ENCODE results near the gene GNPAT.

The GNPAT gene

GRCh38 chr1:231233735-231234417, 7.1 kb upstream of the GNPAT start:
- Histone ChIP-seq H3K9me3 (ENCODE audit: control insufficient read depth, low read length) (no peaks in the 10 kb centered on the region), H3K4me3 (ENCODE audit: low read length) (no peak overlapping the region), H3K4me1 (ENCODE audit: control insufficient read depth, insufficient read depth, low read length) (peaks cover 25% of the 10 kb centered on the region), H3K27me3 (replicated peaks; ENCODE audit: control insufficient read depth, insufficient read depth, low read length) (no peaks in the 10 kb centered on the region), H3K36me3 (ENCODE audit: control insufficient read depth, insufficient read depth, low read length, severe bottlenecking) (peaks cover 31% of the 10 kb centered on the region), H3K9ac (ENCODE audit: low read length) (no peak overlapping the region)
- no peak for DNase-seq (ENCODE audit: low read depth)

- Histone ChIP-seq H3K4me1 (ENCODE audit: control insufficient read depth, insufficient read depth, low read length) (peaks cover 26% of the 10 kb centered on the region), H3K36me3 (ENCODE audit: control insufficient read depth, insufficient read depth, low read length, severe bottlenecking) (peaks cover 27% of the 10 kb centered on the region), H3K4me3 (ENCODE audit: low read length) (no peak overlapping the region), H3K27me3 (replicated peaks; ENCODE audit: control insufficient read depth, insufficient read depth, low read length) (no peaks in the 10 kb centered on the region), H3K9ac (ENCODE audit: low read length) (no peak overlapping the region), H3K9me3 (ENCODE audit: control insufficient read depth, low read length) (no peaks in the 10 kb centered on the region)
- DNase-seq (ENCODE audit: low read depth), result no peak
Observed at GRCh38 chr1:231234506-231234905, 6.5 kb upstream of the GNPAT start.

GRCh38 chr1:231235526-231236207, 5.3 kb upstream of the GNPAT start:
- H3K36me3 ChIP-seq (ENCODE audit: control insufficient read depth, insufficient read depth, low read length, severe bottlenecking), result peaks cover 23% of the 10 kb centered on the region
- DNase-seq (ENCODE audit: low read depth), result no peak
- no peaks in the 10 kb centered on the region for H3K27me3 ChIP-seq (replicated peaks; ENCODE audit: control insufficient read depth, insufficient read depth, low read length)
- peak overlapping the region; percentile 16 for H3K4me3 ChIP-seq (ENCODE audit: low read length)
- peak overlapping the region; percentile 19 for H3K9ac ChIP-seq (ENCODE audit: low read length)
- H3K4me1 ChIP-seq (ENCODE audit: control insufficient read depth, insufficient read depth, low read length), result peaks cover 36% of the 10 kb centered on the region
- no peaks in the 10 kb centered on the region for H3K9me3 ChIP-seq (ENCODE audit: control insufficient read depth, low read length)

GRCh38 chr1:231236208-231236591, 4.8 kb upstream of the GNPAT start:
- no peaks in the 10 kb centered on the region for H3K9me3 ChIP-seq (ENCODE audit: control insufficient read depth, low read length)
- peak overlapping the region; percentile 52 for H3K9ac ChIP-seq (ENCODE audit: low read length)
- peaks cover 23% of the 10 kb centered on the region for H3K36me3 ChIP-seq (ENCODE audit: control insufficient read depth, insufficient read depth, low read length, severe bottlenecking)
- H3K4me3 ChIP-seq (ENCODE audit: low read length), result peak overlapping the region; percentile 16
- no peaks in the 10 kb centered on the region for H3K27me3 ChIP-seq (replicated peaks; ENCODE audit: control insufficient read depth, insufficient read depth, low read length)
- DNase-seq (ENCODE audit: low read depth), result no peak
- peaks cover 36% of the 10 kb centered on the region for H3K4me1 ChIP-seq (ENCODE audit: control insufficient read depth, insufficient read depth, low read length)

GRCh38 chr1:231236938-231237337, 4.1 kb upstream of the GNPAT start:
- H3K4me1 ChIP-seq (ENCODE audit: control insufficient read depth, insufficient read depth, low read length), result peaks cover 38% of the 10 kb centered on the region
- H3K36me3 ChIP-seq (ENCODE audit: control insufficient read depth, insufficient read depth, low read length, severe bottlenecking), result peaks cover 23% of the 10 kb centered on the region
- peak overlapping the region; percentile 16 for H3K4me3 ChIP-seq (ENCODE audit: low read length)
- H3K9ac ChIP-seq (ENCODE audit: low read length), result peak overlapping the region; percentile 52
- DNase-seq (ENCODE audit: low read depth), result no peak
- no peaks in the 10 kb centered on the region for H3K9me3 ChIP-seq (ENCODE audit: control insufficient read depth, low read length)
- no peaks in the 10 kb centered on the region for H3K27me3 ChIP-seq (replicated peaks; ENCODE audit: control insufficient read depth, insufficient read depth, low read length)

GRCh38 chr1:231238298-231238697, 2.7 kb upstream of the GNPAT start:
- Histone ChIP-seq H3K4me1 (ENCODE audit: control insufficient read depth, insufficient read depth, low read length) (peaks cover 50% of the 10 kb centered on the region), H3K9ac (ENCODE audit: low read length) (no peak overlapping the region), H3K36me3 (ENCODE audit: control insufficient read depth, insufficient read depth, low read length, severe bottlenecking) (peaks cover 18% of the 10 kb centered on the region), H3K9me3 (ENCODE audit: control insufficient read depth, low read length) (no peaks in the 10 kb centered on the region), H3K4me3 (ENCODE audit: low read length) (no peak overlapping the region), H3K27me3 (replicated peaks; ENCODE audit: control insufficient read depth, insufficient read depth, low read length) (no peaks in the 10 kb centered on the region)
- DNase-seq (ENCODE audit: low read depth), result no peak

- Histone ChIP-seq H3K27me3 (replicated peaks; ENCODE audit: control insufficient read depth, insufficient read depth, low read length) (no peaks in the 10 kb centered on the region), H3K4me1 (ENCODE audit: control insufficient read depth, insufficient read depth, low read length) (peaks cover 49% of the 10 kb centered on the region), H3K4me3 (ENCODE audit: low read length) (peak overlapping the region; percentile 94), H3K9ac (ENCODE audit: low read length) (peak overlapping the region; percentile 98), H3K36me3 (ENCODE audit: control insufficient read depth, insufficient read depth, low read length, severe bottlenecking) (peaks cover 18% of the 10 kb centered on the region), H3K9me3 (ENCODE audit: control insufficient read depth, low read length) (no peaks in the 10 kb centered on the region)
- DNase-seq (ENCODE audit: low read depth), result peak; percentile 50
Observed at GRCh38 chr1:231240531-231240882, 505 bp upstream of the GNPAT start.

GRCh38 chr1:231241750-231242149, 738 bp downstream of the GNPAT start:
- peaks cover 37% of the 10 kb centered on the region for H3K4me1 ChIP-seq (ENCODE audit: control insufficient read depth, insufficient read depth, low read length)
- peak; percentile 48 for DNase-seq (ENCODE audit: low read depth)
- H3K4me3 ChIP-seq (ENCODE audit: low read length), result peak overlapping the region; percentile 94
- H3K27me3 ChIP-seq (replicated peaks; ENCODE audit: control insufficient read depth, insufficient read depth, low read length), result no peaks in the 10 kb centered on the region
- peaks cover 18% of the 10 kb centered on the region for H3K36me3 ChIP-seq (ENCODE audit: control insufficient read depth, insufficient read depth, low read length, severe bottlenecking)
- H3K9ac ChIP-seq (ENCODE audit: low read length), result peak overlapping the region; percentile 98
- no peaks in the 10 kb centered on the region for H3K9me3 ChIP-seq (ENCODE audit: control insufficient read depth, low read length)

- no peaks in the 10 kb centered on the region for H3K9me3 ChIP-seq (ENCODE audit: control insufficient read depth, low read length)
- peak overlapping the region; percentile 94 for H3K4me3 ChIP-seq (ENCODE audit: low read length)
- peak overlapping the region; percentile 98 for H3K9ac ChIP-seq (ENCODE audit: low read length)
- DNase-seq (ENCODE audit: low read depth), result peak; percentile 29
- peaks cover 10% of the 10 kb centered on the region for H3K36me3 ChIP-seq (ENCODE audit: control insufficient read depth, insufficient read depth, low read length, severe bottlenecking)
- H3K27me3 ChIP-seq (replicated peaks; ENCODE audit: control insufficient read depth, insufficient read depth, low read length), result no peaks in the 10 kb centered on the region
- H3K4me1 ChIP-seq (ENCODE audit: control insufficient read depth, insufficient read depth, low read length), result peaks cover 31% of the 10 kb centered on the region
Observed at GRCh38 chr1:231242516-231243198, 1.6 kb downstream of the GNPAT start.

GRCh38 chr1:231248778-231249177, 7.8 kb downstream of the GNPAT start:
- no peak overlapping the region for H3K4me3 ChIP-seq (ENCODE audit: low read length)
- no peak for DNase-seq (ENCODE audit: low read depth)

GRCh38 chr1:231252336-231252735, 11.3 kb downstream of the GNPAT start:
- Histone ChIP-seq H3K9ac (ENCODE audit: low read length) (no peak overlapping the region), H3K9me3 (ENCODE audit: control insufficient read depth, low read length) (peaks cover 30% of the 10 kb centered on the region), H3K36me3 (ENCODE audit: control insufficient read depth, insufficient read depth, low read length, severe bottlenecking) (peaks cover 55% of the 10 kb centered on the region), H3K4me1 (ENCODE audit: control insufficient read depth, insufficient read depth, low read length) (no peaks in the 10 kb centered on the region), H3K27me3 (replicated peaks; ENCODE audit: control insufficient read depth, insufficient read depth, low read length) (no peaks in the 10 kb centered on the region), H3K4me3 (ENCODE audit: low read length) (no peak overlapping the region)
- DNase-seq (ENCODE audit: low read depth), result no peak

More at GRCh38 chr1:231248778-231249177, 7.8 kb downstream of the GNPAT start:
- H3K9ac ChIP-seq (ENCODE audit: low read length), result no peak overlapping the region
- peaks cover 3% of the 10 kb centered on the region for H3K9me3 ChIP-seq (ENCODE audit: control insufficient read depth, low read length)
- no peaks in the 10 kb centered on the region for H3K4me1 ChIP-seq (ENCODE audit: control insufficient read depth, insufficient read depth, low read length)
- no peaks in the 10 kb centered on the region for H3K27me3 ChIP-seq (replicated peaks; ENCODE audit: control insufficient read depth, insufficient read depth, low read length)
- peaks cover 26% of the 10 kb centered on the region for H3K36me3 ChIP-seq (ENCODE audit: control insufficient read depth, insufficient read depth, low read length, severe bottlenecking)
